Kidney (tissue), 22 donors: ENCODE results near the gene SPTAN1. TPM values are rescaled to one million over a fixed set of nuclear protein-coding genes. Genes with fewer than 3 reads are reported as not detected.
"Not testable (repeated sequence)": the region's sequence is repeated elsewhere in the genome, so short reads cannot be mapped to it uniquely, and the experiment has no call there.

ENCODE experiments used
- DNase-seq, 5 donors: peaks; one replicate each; pipeline ENCODE4 v3.0.0-alpha.2; 2013 to 2020
- FAIRE-seq: peaks from 2 replicates; lab custom pipeline; 2012; peaks lifted over from hg19 to GRCh38; lab: Jason Lieb, UNC
- H3K27ac ChIP-seq, 2 donors: one replicate each; pipeline ENCODE4 v1.7.0; 2013; ENCODE audit warnings: low read depth in 2 of 2, low read length in 2 of 2, inconsistent platforms in 1 of 2
- H3K27me3 ChIP-seq: one replicate; pipeline ENCODE4 v1.7.1; 2013; ENCODE audit warnings: low read length, inconsistent platforms; ENCODE audit not compliant: control insufficient read depth, insufficient read depth
- H3K36me3 ChIP-seq, 3 donors: one replicate each; pipeline versions ENCODE4 v1.7.0 to v1.7.1; 2013; ENCODE audit warnings: low read length in 3 of 3, control low read depth in 1 of 3, inconsistent platforms in 1 of 3; ENCODE audit not compliant: insufficient read depth in 3 of 3, control insufficient read depth in 2 of 3
- H3K4me1 ChIP-seq, 3 donors: one replicate each; pipeline versions ENCODE4 v1.7.0 to v1.7.1; 2013; ENCODE audit warnings: low read length in 3 of 3, inconsistent platforms in 1 of 3, low read depth in 1 of 3; ENCODE audit not compliant: control insufficient read depth in 2 of 3, insufficient read depth in 2 of 3
- H3K4me3 ChIP-seq, 3 donors: one replicate each; pipeline versions ENCODE4 v1.7.0 to v1.8.1; 2013; ENCODE audit warnings: low read length in 3 of 3, control low read depth in 1 of 3, inconsistent platforms in 1 of 3
- H3K9ac ChIP-seq, 3 donors: one replicate each; pipeline versions ENCODE4 v1.7.0 to v1.7.1; 2013; ENCODE audit warnings: low read length in 3 of 3, control low read depth in 1 of 3, inconsistent platforms in 1 of 3
- H3K9me3 ChIP-seq, 3 donors: one replicate each; pipeline versions ENCODE4 v1.7.0 to v1.7.1; 2013; ENCODE audit warnings: low read length in 3 of 3, control low read depth in 1 of 3, inconsistent platforms in 1 of 3; ENCODE audit not compliant: control insufficient read depth in 2 of 3, insufficient read depth in 1 of 3
- CTCF ChIP-seq: IDR thresholded peaks from 3 replicates; pipeline ENCODE4 v1.5.1; 2012; ENCODE audit warnings: mild to moderate bottlenecking, moderate library complexity, borderline replicate concordance; ENCODE audit not compliant: insufficient read depth; ENCODE audit errors: extremely low read depth
- intact Hi-C: fragments of 100-400 bp; cut with DNase I; formaldehyde crosslinking; loops from one replicate; pipeline ENCODE4 v1.11.1; 2022
- long read RNA-seq, 10 donors: library from polyadenylated mRNA in 1 of 10; unstranded in 1 of 10; transcript quantifications; one replicate each; pipeline ENCODE4 v2.0.0 and lab custom pipeline, GENCODE V29; 2021 to 2026
- polyA plus RNA-seq: library from polyadenylated mRNA; stranded (reverse); fragments of 350-450 nt; fragmentation: Illumina TruSeq; extraction: RNeasy Lipid Tissue Mini Kit (QIAGEN cat#74804); gene quantifications from one replicate; pipeline ENCODE4 v1.2.3, GENCODE V29; 2014; ENCODE audit warnings: low read depth, low replicate concordance; ENCODE audit not compliant: insufficient read depth
- total RNA-seq: library from RNA; stranded (reverse); fragmentation: NEBNext Ultra II Directional; extraction: Animal tissue kit (Norgen Biotek cat#: 25700); gene quantifications from one replicate; pipeline ENCODE4 v1.2.1, GENCODE V29; 2021
- donor health status: control.
- donor health status: control.
- donor health status: control.
- donor health status: control.
- donor health status: control.
- donor health status: DM: yes; HTN: yes; CAD: no.
- donor health status: Normal renal cell carcinoma (clear cell type).

Gene SPTAN1
- 354 TPM for total RNA-seq
- polyA plus RNA-seq, result 210 TPM
- long read RNA-seq, donor 1, transcript SPTAN1-221 (5 exons, 1,503 nt), result major isoform, 14 of 77 reads
- long read RNA-seq, donor 1, partial matches to known transcripts, result 47 of 77 reads
- long read RNA-seq, donor 1, other reads (novel, unspliced or antisense), result 11 of 77 reads
- long read RNA-seq, donor 2, full-length matches to known transcripts, result 13 of 33 reads
- long read RNA-seq, donor 2, partial matches to known transcripts, result 20 of 33 reads
- long read RNA-seq, donor 2, other reads (novel, unspliced or antisense), result 0 of 33 reads
- long read RNA-seq, donor 3, full-length matches to known transcripts, result 13 of 116 reads
- long read RNA-seq, donor 3, partial matches to known transcripts, result 103 of 116 reads
- long read RNA-seq, donor 3, other reads (novel, unspliced or antisense), result 0 of 116 reads
- long read RNA-seq, donor 4, full-length matches to known transcripts, result 16 of 40 reads
- long read RNA-seq, donor 4, partial matches to known transcripts, result 24 of 40 reads
- long read RNA-seq, donor 4, other reads (novel, unspliced or antisense), result 0 of 40 reads
- long read RNA-seq, donor 5, partial matches to known transcripts, result 0 of 3 reads
- long read RNA-seq, donor 5, other reads (novel, unspliced or antisense), result 0 of 3 reads
- long read RNA-seq, donor 6, partial matches to known transcripts, result 0 of 7 reads
- long read RNA-seq, donor 6, other reads (novel, unspliced or antisense), result 0 of 7 reads
- long read RNA-seq, donor 7, full-length matches to known transcripts, result 29 of 108 reads
- long read RNA-seq, donor 7, partial matches to known transcripts, result 65 of 108 reads
- long read RNA-seq, donor 7, other reads (novel, unspliced or antisense), result 14 of 108 reads
- long read RNA-seq, donor 8, full-length matches to known transcripts, result 30 of 56 reads
- long read RNA-seq, donor 8, partial matches to known transcripts, result 26 of 56 reads
- long read RNA-seq, donor 8, other reads (novel, unspliced or antisense), result 0 of 56 reads
- long read RNA-seq, donor 9, full-length matches to known transcripts, result 16 of 21 reads
- long read RNA-seq, donor 9, partial matches to known transcripts, result 5 of 21 reads
- long read RNA-seq, donor 9, other reads (novel, unspliced or antisense), result 0 of 21 reads
- long read RNA-seq, donor 10, full-length matches to known transcripts, result 11 of 160 reads
- long read RNA-seq, donor 10, partial matches to known transcripts, result 111 of 160 reads
- long read RNA-seq, donor 10, other reads (novel, unspliced or antisense), result 38 of 160 reads

GRCh38 chr9:128552153-128552743 lies at the start of gene SPTAN1:
SPTAN1 (plus strand) TSS chr9:128552587; CDS start chr9:128566741, 14,154 bp downstream.
- intact Hi-C loops, result no loop called here
- H3K4me1 ChIP-seq, result peaks cover 13 to 30% (median 28%) of the 10 kb centered on the region in 3 donors
- no peak for TF ChIP-seq CTCF
- DNase-seq (peak; percentile 89 to 97 (median 94)), FAIRE-seq (no peak)
- no peaks in the 10 kb centered on the region for H3K36me3 ChIP-seq
- H3K9me3 ChIP-seq, result no peaks in the 10 kb centered on the region
- H3K9ac ChIP-seq, result peak within 1 kb of the TSS; percentile 74 to 90 (median 86)
- H3K27me3 ChIP-seq, result no peaks in the 10 kb centered on the region
- peak within 1 kb of the TSS; percentile 93 for H3K27ac ChIP-seq
- H3K4me3 ChIP-seq, result peak within 1 kb of the TSS; percentile 79 to 96 (median 89)

- not testable (repeated sequence) for H3K4me3 ChIP-seq
These were observed 49.0 kb upstream of the SPTAN1 start for GRCh38 chr9:128503415-128503825.

GRCh38 chr9:128503870-128504269 lies 48.5 kb upstream of the SPTAN1 start:
- intact Hi-C loops, result no loop called here
- Histone ChIP-seq H3K4me1 (peaks cover 4 to 10% (median 5%) of the 10 kb centered on the region in 3 donors), H3K9me3 (no peaks in the 10 kb centered on the region), H3K9ac (peak overlapping the region in 1 of 3 donors; percentile 16), H3K27me3 (no peaks in the 10 kb centered on the region), H3K27ac (no peak overlapping the region), H3K36me3 (peaks cover 0 to 5% (median under 1%) of the 10 kb centered on the region in 3 donors), H3K4me3 (peak overlapping the region; percentile 93 to 99 (median 96))
- DNase-seq, result peak in 4 of 5 donors; percentile 39 to 65 (median 60)
- no peak for TF ChIP-seq CTCF
- FAIRE-seq, result no peak

More at GRCh38 chr9:128503415-128503825, 49.0 kb upstream of the SPTAN1 start:
- H3K36me3 ChIP-seq, FAIRE-seq, H3K27me3 ChIP-seq, H3K27ac ChIP-seq, H3K9me3 ChIP-seq, H3K4me1 ChIP-seq, intact Hi-C loops, H3K9ac ChIP-seq: not testable (repeated sequence)
- peak in 1 of 5 donors; percentile 11 for DNase-seq
